Mucosa of descending colon (tissue), 3 donors: ENCODE measurements around the gene SERF2. TPM values are rescaled to one million over a fixed set of nuclear protein-coding genes. Genes with fewer than 3 reads are reported as not detected.
"Not testable (repeated sequence)": the region's sequence is repeated elsewhere in the genome, so short reads cannot be mapped to it uniquely, and the experiment has no call there.

Experiments
- ATAC-seq: fragments of 200-7000 bp; cut with Tn5 transposase; one replicate; pipeline ENCODE4 v1.9.1; 2020; ENCODE audit warnings: mild to moderate bottlenecking, moderate library complexity
- DNase-seq, 3 donors: peaks; one replicate each; pipeline ENCODE4 v3.0.0-alpha.2; 2020
- H3K36me3 ChIP-seq: fragments of 200-600 bp; one replicate; pipeline ENCODE4 v1.8.0; 2021; ENCODE audit warnings: low read depth, mild to moderate bottlenecking
- H3K4me1 ChIP-seq: fragments of 200-600 bp; one replicate; pipeline ENCODE4 v1.8.0; 2021; ENCODE audit warnings: low read depth, mild to moderate bottlenecking
- H3K4me3 ChIP-seq: fragments of 200-600 bp; one replicate; pipeline ENCODE4 v1.8.0; 2021; ENCODE audit warnings: mild to moderate bottlenecking
- H3K9me3 ChIP-seq: fragments of 200-600 bp; one replicate; pipeline ENCODE4 v1.8.0; 2021; ENCODE audit warnings: mild to moderate bottlenecking
- intact Hi-C, 2 donors: fragments of 100-400 bp; cut with DNase I in 1 of 2; cut with micrococcal nuclease in 1 of 2; formaldehyde crosslinking; loops; one replicate each; pipeline versions ENCODE4 v1.11.0 to v1.11.1; 2022; cut with DNase I, micrococcal nuclease
- long read RNA-seq, 2 donors: library from polyadenylated mRNA; unstranded; transcript quantifications; one replicate each; pipeline ENCODE4 v2.0.0, GENCODE V29; 2019 to 2021
- total RNA-seq, 3 donors: library from RNA; stranded (reverse); fragmentation: NEBNext Ultra II Directional in 2 of 3; extraction: Animal tissue kit (Norgen Biotek cat#: 25700) in 2 of 3; gene quantifications; one replicate each; pipeline versions ENCODE4 v1.2.1 to v1.2.4, GENCODE V29; 2021 to 2023
- TF ChIP-seq, protein P1 (sequence below): fragments of 200-600 bp; IDR thresholded peaks from one replicate; pipeline ENCODE4 v1.8.0; 2022; ENCODE audit warnings: antibody characterized with exemption, mild to moderate bottlenecking
- donor health status: DM: no; HTN: no; CAD: no; lungs with moderate emphysema.
- donor health status: DM: no; HTN: no; CAD: no.
- donor health status: DM: no; HTN: yes; CAD: no.

Gene SERF2
- total RNA-seq: 100 to 1,000 TPM; 712 to 944 (median 931) TPM
- long read RNA-seq, donor 1, transcript SERF2-201 (3 exons, 1,537 nt): major isoform, 396 of 452 reads
- long read RNA-seq, donor 1, transcript SERF2-207 (2 exons, 582 nt): minor isoform, 9 of 452 reads
- long read RNA-seq, donor 1, transcript SERF2-202 (3 exons, 506 nt): minor isoform, 5 of 452 reads
- long read RNA-seq, donor 1, transcript SERF2-216 (2 exons, 1,030 nt): minor isoform, 21 of 452 reads
- long read RNA-seq, donor 1, partial matches to known transcripts: 2 of 452 reads
- long read RNA-seq, donor 1, other reads (novel, unspliced or antisense): 15 of 452 reads
- long read RNA-seq, donor 2, transcript SERF2-201 (3 exons, 1,537 nt): major isoform, 646 of 740 reads
- long read RNA-seq, donor 2, transcript SERF2-207 (2 exons, 582 nt): minor isoform, 56 of 740 reads
- long read RNA-seq, donor 2, transcript SERF2-216 (2 exons, 1,030 nt): minor isoform, 11 of 740 reads
- long read RNA-seq, donor 2, partial matches to known transcripts: 3 of 740 reads
- long read RNA-seq, donor 2, other reads (novel, unspliced or antisense): 17 of 740 reads

DNA sequence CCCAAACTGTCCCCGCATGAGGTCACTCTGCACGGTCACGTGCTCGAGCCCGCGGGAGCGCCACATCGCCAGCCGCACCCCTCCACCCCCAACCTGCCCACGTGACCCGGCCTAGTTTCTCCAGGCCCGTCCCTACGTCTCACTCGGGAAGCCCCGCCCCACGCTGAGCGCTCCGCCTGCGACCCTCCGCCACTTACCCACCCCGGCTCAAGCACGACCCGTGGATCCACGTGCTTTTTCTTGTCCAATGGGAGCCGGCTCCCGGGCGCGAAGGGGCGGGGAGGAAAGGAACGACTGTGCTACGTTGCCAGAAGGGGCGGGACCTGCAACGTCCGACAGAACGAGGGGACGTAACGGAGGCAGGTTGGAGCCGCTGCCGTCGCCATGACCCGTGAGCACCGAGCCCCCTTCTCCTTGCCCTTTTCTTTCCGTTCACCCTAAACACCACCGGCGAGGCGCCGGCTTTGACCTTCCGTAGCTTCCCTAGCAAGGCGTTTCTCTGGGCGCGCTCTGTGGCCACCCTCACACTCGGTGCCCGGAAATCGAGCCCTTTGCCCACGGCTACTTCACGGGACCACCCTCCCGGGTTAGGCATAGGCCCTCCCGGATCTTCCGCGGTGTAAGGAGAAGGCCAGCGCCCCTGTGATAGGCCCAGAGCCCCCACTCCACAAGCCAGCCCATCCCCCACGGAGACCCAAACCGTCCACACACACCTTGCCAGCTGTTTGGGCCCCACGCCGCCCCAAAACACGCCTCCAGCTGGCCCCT, at the start of gene SERF2:
Gene SERF2, plus strand, starts transcription at position 328 of the 768 bp plus-strand sequence. Its CDS starts 57 bp downstream, at position 385.
- intact Hi-C loops: no loop called here
- TF ChIP-seq, protein P1, sequence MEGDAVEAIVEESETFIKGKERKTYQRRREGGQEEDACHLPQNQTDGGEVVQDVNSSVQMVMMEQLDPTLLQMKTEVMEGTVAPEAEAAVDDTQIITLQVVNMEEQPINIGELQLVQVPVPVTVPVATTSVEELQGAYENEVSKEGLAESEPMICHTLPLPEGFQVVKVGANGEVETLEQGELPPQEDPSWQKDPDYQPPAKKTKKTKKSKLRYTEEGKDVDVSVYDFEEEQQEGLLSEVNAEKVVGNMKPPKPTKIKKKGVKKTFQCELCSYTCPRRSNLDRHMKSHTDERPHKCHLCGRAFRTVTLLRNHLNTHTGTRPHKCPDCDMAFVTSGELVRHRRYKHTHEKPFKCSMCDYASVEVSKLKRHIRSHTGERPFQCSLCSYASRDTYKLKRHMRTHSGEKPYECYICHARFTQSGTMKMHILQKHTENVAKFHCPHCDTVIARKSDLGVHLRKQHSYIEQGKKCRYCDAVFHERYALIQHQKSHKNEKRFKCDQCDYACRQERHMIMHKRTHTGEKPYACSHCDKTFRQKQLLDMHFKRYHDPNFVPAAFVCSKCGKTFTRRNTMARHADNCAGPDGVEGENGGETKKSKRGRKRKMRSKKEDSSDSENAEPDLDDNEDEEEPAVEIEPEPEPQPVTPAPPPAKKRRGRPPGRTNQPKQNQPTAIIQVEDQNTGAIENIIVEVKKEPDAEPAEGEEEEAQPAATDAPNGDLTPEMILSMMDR: no peak
- ATAC-seq: peak; percentile 95
- H3K4me1 ChIP-seq: peaks cover 35% of the 10 kb centered on the region
- no peaks in the 10 kb centered on the region for H3K9me3 ChIP-seq
- peaks cover 3% of the 10 kb centered on the region for H3K36me3 ChIP-seq
- H3K4me3 ChIP-seq: peak within 1 kb of the TSS; percentile 96
- DNase-seq: peak; percentile 100

DNA sequence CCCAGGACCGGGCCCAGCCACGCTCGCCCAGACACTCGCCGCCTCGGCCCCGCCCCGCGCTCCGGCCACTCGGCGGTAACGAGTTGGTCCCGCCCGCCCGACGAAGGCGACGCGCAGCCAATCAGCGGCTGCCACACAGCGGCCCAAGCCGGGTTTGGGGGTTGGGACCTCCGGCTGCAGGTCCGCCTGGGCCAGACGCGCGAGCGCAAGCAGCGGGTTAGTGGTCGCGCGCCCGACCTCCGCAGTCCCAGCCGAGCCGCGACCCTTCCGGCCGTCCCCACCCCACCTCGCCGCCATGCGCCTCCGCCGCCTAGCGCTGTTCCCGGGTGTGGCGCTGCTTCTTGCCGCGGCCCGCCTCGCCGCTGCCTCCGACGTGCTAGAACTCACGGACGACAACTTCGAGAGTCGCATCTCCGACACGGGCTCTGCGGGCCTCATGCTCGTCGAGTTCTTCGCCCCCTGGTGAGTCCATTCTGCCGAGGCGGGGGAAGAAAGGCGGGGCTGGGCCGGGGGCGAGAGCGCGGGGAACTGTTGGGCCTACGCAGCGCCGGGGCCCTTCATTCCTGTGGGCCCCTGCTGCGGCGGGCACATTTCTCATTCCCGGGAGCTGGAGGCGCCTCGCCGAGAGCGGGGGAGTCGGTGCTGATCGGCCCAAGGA, 45.7 kb upstream of the SERF2 start, which contains the start of gene PDIA3:
Gene PDIA3, plus strand, starts transcription at position 194 of the 658 bp plus-strand sequence. Its CDS starts 102 bp downstream, at position 296.
- H3K9me3 ChIP-seq, H3K36me3 ChIP-seq, intact Hi-C loops: not testable (repeated sequence)
- Histone ChIP-seq H3K4me1 (peaks cover 23% of the 10 kb centered on the region), H3K4me3 (peak within 1 kb of the TSS; percentile 70)
- DNase-seq (peak; percentile 93 to 97 (median 97)), ATAC-seq (peak; percentile 97)

DNA sequence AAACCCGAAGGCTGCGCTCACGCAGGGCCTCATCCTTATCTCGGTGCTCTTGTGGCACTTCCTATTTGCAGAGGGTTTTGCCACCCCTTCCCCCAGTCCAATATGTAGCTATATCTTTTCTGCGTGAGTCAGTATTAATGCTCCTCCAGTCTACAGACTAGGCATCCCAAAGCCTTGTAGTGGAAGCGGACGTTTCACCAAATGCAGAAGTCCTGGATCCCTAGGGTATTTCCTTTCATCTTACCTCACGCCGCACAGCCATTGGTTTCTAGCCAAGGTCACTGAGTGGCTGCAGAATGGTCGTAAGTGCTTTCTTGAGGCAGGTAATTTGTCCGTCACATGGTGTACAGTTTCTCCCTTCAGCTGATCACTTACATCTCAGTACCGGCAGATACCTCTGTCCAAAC, 45.2 kb upstream of the SERF2 start:
- peak in 1 of 3 donors; percentile 38 for DNase-seq
- peak; percentile 62 for ATAC-seq
- H3K9me3 ChIP-seq, H3K36me3 ChIP-seq, intact Hi-C loops: not testable (repeated sequence)
- Histone ChIP-seq H3K4me1 (peaks cover 23% of the 10 kb centered on the region), H3K4me3 (peak overlapping the region; percentile 70)

DNA sequence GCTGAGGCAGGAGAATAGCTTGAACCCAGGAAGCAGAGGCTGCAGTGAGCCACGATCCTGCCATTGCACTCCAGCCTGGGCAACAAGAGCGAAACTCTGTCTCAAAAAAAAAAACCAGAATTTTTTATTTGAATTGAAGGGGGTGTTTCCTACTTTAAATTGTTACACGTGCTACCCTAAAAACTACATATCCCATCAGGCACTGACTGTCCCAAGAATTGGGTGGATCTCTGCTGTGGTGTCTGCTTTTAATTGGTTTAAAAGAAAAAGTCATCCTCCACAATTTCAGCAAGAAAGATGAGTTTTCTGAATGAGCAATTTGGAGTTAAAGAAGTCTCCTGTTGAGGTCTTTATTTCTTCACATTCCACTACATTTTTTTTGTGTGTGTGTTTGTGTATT, 43.7 kb upstream of the SERF2 start:
- no peak for ATAC-seq
- Histone ChIP-seq H3K4me1 (peaks cover 23% of the 10 kb centered on the region), H3K4me3 (no peak overlapping the region), H3K36me3 (no peaks in the 10 kb centered on the region), H3K9me3 (no peaks in the 10 kb centered on the region)
- intact Hi-C loops: no loop called here
- TF ChIP-seq, protein P1: no peak
- DNase-seq: no peak

DNA sequence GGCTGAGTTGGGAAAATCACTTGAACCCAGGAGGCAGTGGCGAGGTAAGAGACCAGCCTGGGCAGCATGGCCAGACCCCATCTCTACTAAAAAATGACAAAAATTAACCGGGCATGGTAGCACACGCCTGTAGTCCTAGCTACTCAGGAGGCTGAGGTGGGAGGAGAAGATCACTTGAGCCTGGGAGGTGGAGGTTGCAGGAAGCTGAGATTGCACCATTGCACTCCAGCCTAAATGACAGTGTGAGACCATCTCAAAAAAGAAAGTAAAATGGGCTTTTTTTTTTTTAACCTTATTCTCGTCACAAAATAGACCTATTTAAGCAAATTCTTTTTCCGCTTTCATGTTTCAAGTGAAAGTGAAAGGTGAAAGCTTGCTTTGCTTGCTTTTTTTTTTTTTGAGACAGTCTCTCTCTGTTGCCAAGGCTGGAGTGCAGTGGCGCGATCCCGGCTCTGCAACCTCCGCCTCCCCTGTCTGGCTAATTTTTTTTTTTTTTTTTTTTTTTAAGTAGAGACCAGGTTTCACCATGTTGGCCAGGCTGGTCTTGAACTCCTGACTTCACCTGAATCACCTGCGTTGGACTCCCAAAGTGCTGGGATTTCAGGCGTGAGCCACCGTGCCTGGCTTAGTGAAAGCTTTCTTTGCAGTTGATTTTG, 42.3 kb upstream of the SERF2 start:
- intact Hi-C loops: no loop called here
- Histone ChIP-seq H3K9me3 (no peaks in the 10 kb centered on the region), H3K36me3 (no peaks in the 10 kb centered on the region), H3K4me3 (no peak overlapping the region), H3K4me1 (peaks cover 23% of the 10 kb centered on the region)
- TF ChIP-seq, protein P1: no peak
- peak in 1 of 3 donors; percentile 60 for DNase-seq
- no peak for ATAC-seq

DNA sequence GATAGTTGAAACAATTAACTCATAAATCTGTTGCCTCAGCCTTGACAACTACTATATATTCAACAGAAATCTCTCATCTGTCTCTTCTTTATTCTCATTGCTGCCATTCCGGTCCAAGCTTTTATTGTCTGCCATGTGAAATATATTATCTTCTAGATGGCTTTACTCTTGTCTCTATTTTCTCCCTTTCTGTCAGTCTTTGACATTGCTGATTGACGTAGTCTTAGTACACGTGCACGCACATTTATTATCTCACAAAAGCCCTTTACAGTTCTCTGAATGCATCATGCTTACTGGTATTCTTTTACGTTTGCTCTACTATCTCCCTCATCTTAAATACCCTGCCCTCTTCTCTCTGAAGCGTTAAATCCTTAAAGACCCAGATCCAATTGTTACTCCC, 40.2 kb upstream of the SERF2 start:
- Histone ChIP-seq H3K36me3 (peaks cover 5% of the 10 kb centered on the region), H3K9me3 (no peaks in the 10 kb centered on the region), H3K4me1 (peaks cover 23% of the 10 kb centered on the region), H3K4me3 (no peak overlapping the region)
- intact Hi-C loops: no loop called here
- TF ChIP-seq, protein P1: no peak
- no peak for ATAC-seq
- no peak for DNase-seq
